GM19043 (cell line): ENCODE measurements around the gene BCAS4.

Source experiments
- ATAC-seq: cut with Tn5 transposase; IDR thresholded peaks from one replicate; pipeline ENCODE4 v1.9.1; 2021; ENCODE audit warnings: low read depth; ENCODE audit not compliant: unreplicated experiment

Gene BCAS4

GRCh38 chr20:50820515-50821256, 25.8 kb downstream of the BCAS4 start:
- ATAC-seq, result no peak

- ATAC-seq, result no peak
Measured at GRCh38 chr20:50821257-50821921, 26.5 kb downstream of the BCAS4 start.

- no peak for ATAC-seq
Measured at GRCh38 chr20:50821994-50822393, 27.1 kb downstream of the BCAS4 start.

GRCh38 chr20:50823319-50823718, 28.5 kb downstream of the BCAS4 start:
- no peak for ATAC-seq

- no peak for ATAC-seq
Measured at GRCh38 chr20:50824137-50824536, 29.3 kb downstream of the BCAS4 start.

GRCh38 chr20:50826121-50826520, 31.3 kb downstream of the BCAS4 start:
- ATAC-seq, result no peak

- ATAC-seq, result no peak
Measured at GRCh38 chr20:50828363-50829136, 33.7 kb downstream of the BCAS4 start.

- ATAC-seq, result no peak
Measured at GRCh38 chr20:50831622-50832021, 36.8 kb downstream of the BCAS4 start.

- no peak for ATAC-seq
Measured at GRCh38 chr20:50834599-50835005, 39.7 kb downstream of the BCAS4 start.

- ATAC-seq, result no peak
Measured at GRCh38 chr20:50837532-50838321, 42.9 kb downstream of the BCAS4 start.

GRCh38 chr20:50838322-50838625, 43.4 kb downstream of the BCAS4 start:
- ATAC-seq, result no peak

- no peak for ATAC-seq
Measured at GRCh38 chr20:50838707-50839385, 44.0 kb downstream of the BCAS4 start.

GRCh38 chr20:50842821-50843220, 48.0 kb downstream of the BCAS4 start:
- ATAC-seq, result no peak

- no peak for ATAC-seq
Measured at GRCh38 chr20:50843331-50844276, 48.7 kb downstream of the BCAS4 start.

- ATAC-seq, result peak; percentile 88
Measured at GRCh38 chr20:50844430-50845100, 49.7 kb downstream of the BCAS4 start.

- no peak for ATAC-seq
Measured at GRCh38 chr20:50845566-50846215, 50.8 kb downstream of the BCAS4 start.

GRCh38 chr20:50848341-50848808, 53.5 kb downstream of the BCAS4 start:
- ATAC-seq, result no peak
